ENCODE data around the gene ID1.
A peak's percentile ranks its signal among the peaks of the same experiment; 100 is the strongest.

ID1 gene, protein sequence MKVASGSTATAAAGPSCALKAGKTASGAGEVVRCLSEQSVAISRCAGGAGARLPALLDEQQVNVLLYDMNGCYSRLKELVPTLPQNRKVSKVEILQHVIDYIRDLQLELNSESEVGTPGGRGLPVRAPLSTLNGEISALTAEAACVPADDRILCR
- total RNA-seq: 1.7 to 2.9 (median 2.7) reads per million in 4 experiments

DNA sequence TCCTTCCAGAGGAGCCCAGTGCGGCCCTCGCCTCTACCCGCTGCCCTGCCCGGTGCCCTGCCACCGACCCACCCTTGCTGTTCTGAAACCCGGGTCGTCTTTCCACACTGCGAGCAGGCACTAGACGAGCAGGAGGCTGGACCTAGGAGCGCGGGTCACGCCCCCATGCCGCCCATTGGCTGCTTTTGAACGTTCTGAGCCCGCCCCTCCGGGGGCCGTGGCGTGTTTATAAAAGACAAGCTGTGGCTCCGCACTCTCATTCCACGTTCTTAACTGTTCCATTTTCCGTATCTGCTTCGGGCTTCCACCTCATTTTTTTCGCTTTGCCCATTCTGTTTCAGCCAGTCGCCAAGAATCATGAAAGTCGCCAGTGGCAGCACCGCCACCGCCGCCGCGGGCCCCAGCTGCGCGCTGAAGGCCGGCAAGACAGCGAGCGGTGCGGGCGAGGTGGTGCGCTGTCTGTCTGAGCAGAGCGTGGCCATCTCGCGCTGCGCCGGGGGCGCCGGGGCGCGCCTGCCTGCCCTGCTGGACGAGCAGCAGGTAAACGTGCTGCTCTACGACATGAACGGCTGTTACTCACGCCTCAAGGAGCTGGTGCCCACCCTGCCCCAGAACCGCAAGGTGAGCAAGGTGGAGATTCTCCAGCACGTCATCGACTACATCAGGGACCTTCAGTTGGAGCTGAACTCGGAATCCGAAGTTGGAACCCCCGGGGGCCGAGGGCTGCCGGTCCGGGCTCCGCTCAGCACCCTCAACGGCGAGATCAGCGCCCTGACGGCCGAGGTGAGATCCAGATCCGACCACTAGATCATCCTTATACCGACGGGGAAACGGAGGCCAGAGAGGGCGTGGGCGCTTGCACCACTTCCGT lies at the start of gene ID1:
Gene ID1 (plus strand): TSS at position 259 of the 871 bp plus-strand sequence. CDS start 99 bp downstream, at position 358.
- peak; percentile 83 for DNase-seq

DNA sequence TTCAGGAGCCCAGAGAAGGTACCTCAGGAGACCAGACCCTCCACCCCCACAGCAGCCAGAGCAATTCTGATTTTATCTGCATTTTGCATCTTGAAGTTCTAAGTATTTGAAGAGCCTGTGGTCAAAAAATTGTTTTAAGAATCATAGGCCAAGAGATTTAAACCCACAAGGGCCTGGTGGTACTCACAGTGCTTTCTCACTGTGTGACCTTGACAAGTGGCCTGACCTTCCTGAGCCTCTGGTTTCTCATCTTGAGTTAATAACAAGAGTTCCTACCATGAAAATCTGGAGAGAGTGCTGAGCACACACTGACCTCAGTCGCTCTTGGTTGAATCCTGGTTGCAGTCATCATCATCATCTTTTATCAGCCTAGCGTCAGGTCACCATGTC lies 45.4 kb upstream of the ID1 start:
- DNase-seq: no peak

DNA sequence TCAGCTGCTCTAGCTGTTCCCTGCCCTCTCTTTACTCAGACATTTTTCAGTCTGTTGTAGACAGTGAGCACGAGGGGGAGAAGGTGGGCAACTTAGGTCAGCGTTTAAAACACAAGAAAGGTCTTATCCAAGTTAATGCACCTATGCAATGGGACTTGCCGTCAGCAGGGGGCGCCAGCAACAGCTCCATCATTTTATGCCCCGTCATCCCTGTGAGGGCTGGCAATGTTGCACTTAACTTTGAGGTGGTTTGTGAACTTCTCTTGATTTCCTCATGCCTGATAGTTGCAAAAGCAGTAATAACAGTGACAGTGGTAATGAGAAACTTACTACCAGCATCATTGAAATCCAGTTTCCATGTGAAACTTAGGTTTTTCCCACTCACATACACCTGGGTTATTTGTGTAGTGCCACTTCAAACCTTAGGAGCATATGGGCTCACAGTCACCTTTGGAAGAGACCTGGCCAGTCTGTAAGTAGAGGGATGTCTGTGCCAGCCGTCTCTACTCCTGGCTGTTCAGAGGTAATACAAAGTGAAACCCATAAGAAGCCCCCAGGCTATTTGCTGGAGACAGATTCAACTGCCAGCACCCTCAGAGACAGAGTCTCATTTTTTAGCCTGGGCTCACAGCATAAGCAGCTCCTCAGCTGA lies 44.9 kb upstream of the ID1 start:
- DNase-seq: peak; percentile 59

DNA sequence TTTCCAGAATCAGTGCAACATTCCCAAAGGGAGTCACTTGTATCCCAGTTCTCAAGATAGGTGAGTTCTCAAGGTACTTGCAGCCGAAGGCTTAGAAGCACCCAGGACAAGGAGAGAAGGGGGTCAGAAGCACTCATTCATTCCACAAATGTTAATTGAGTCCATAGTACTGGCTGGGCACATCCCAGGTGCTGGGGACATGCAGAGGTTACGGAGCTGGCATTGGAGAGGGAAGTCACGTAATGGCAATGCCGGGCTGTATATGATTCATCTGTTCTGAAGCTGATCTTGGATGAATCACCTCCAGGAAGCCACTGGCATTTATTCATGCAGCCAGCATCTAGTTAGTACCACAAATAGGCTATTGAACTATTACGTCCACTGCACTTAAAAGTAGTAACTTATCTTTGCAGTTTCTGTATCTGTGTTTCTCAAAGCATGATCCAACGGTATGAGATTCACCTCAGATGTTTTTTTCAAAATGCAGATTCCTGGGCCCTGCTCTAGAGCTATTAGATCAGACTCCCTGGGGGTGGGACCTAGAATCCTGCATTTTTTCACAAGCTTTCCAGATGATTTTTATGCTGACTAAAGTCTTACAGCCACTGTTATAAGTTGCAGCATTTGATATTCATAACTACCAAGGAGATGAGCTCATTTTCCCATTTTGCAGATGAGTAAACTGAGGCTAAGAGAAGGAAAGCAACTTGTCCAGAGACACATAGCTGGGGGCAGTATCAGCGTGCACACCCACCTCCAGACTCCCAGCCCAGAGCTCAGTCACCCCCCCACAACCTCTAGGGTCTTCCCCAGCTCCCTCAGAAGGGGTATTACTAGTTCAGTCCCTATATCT lies 44.1 kb upstream of the ID1 start:
- no peak for DNase-seq

DNA sequence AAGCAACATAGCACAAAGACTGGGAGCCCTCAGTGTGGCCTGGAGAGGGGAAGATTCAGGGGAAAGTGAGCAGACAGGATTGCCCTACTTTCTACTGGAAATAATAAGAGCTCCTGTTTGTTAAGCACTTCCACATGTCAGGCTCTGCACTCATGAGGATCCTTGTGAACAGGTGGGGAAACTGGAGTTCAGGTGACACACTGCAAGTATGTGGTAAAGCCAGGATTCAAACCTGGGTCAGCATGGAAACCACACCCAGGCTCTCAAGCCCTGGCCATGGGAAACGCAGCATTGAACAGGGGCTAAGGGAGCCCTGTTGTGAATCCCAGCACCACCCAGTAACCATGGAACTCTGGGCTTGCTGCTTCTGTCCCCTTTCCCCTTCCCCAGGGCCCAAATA lies 42.8 kb upstream of the ID1 start:
- DNase-seq: no peak

DNA sequence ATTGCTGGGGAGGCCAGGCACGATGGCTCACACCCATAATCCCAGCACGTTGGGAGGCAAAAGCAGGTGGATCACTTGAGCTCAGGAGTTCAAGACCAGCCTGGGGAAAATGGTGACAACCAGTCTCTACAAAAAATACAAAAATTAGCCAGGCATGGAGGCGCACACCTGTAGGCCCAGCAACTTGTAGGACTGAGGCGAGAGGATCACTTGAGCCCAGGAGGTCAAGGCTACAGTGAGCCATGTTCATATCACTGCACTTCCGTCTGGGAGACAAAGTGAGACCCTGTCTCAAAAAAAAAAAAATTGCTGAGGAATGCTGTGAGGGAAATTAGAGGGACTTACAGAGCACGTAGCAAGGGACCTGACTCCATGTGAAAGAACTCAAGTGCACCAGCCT lies 40.8 kb upstream of the ID1 start:
- DNase-seq: no peak

DNA sequence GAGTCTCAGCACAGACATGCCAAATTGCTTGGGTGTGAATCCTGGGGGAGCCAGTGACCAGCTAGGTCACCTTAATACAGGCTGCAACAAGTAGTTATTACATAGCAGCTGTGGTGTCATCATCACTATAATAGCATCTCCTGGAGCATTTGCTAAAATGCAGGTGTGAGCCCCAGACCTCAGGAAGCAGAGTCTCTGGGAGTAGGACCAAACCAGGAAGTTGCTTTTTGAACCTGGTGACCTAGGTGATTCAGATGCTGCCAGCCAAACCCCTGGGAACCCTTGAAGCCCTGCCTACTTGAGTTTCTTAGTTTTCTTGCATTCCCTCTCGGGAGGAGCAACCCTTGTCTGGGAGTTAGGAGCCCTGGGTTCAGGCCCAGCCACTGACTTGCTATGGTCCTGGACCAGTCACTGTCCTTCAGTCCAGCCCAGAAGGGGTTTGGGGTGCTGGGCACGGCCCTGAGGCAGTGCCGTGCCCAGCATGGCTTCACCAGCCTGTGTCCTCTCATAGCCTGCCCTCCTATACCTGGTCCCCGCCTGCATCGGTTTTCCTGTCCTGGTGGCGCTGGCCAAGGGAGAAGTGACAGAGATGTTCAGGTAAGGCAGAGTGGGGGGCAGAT lies 39.3 kb upstream of the ID1 start:
- no peak for DNase-seq

DNA sequence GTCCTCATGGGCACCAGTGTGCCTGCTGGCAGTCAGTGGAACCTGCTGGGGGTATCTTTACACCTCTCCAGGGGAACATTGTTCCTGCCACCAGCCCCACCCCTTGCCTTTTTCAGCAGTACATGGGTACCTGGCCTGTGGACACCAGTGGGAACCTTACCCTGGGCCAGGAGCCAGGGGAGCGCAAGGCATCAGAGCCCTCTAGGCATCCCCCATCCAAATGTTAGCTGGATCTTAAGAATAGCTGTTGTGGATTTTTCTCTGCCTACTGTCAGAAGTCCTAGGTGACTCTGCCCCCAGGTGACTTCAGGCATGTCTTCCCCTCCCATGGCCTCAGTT lies 38.8 kb upstream of the ID1 start:
- no peak for DNase-seq

DNA sequence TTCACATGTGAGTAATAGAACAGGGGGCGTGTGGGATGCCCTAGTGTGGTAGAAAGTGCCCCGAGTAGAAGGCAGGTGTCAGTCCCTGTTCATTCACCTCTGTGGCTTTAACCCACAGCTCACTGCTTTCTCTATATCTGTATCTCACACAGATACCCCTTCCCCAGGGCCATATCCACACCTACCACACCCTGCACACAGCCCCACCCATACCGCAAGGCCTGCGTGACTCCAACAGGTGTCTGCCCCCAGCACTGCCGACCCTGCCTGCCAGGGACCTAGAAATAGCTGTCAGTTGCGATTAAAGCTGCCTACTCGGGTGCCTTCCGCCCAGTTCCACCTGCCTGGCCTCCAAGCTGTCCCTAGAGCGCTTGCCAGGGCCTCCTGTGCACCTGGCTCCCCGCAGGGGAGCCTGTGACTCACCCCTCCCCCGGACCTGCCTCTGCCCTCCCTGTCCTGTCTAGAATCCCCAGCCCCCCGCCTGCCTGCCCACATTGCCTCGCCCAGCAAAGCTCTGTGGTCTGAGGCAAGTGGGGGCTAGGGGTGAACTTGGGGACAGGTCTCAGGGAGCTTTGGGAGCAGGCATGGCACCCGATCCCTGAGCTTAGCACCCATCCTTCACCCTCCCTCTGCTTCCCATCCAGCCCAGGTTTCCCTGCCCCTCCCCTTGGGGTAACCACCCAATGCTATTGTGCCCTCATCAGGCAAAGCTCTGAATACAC lies 38.3 kb upstream of the ID1 start:
- DNase-seq: no peak

DNA sequence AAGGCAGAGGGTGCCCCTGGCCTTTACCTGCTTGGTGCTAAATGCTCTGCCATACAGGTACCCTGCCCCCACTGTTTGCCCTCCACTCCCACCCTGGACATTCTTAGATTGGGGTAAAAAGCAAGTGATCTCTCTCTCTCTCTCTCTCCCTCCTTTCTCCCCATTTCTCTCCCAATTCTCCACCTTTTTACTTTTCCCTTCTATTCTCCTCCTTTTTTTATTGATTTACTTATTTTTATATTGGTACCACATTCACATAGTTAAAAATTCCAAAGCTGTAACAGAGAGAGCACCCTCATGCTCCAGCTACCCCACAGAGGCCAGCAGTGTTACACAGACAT lies 37.7 kb upstream of the ID1 start:
- no peak for DNase-seq

DNA sequence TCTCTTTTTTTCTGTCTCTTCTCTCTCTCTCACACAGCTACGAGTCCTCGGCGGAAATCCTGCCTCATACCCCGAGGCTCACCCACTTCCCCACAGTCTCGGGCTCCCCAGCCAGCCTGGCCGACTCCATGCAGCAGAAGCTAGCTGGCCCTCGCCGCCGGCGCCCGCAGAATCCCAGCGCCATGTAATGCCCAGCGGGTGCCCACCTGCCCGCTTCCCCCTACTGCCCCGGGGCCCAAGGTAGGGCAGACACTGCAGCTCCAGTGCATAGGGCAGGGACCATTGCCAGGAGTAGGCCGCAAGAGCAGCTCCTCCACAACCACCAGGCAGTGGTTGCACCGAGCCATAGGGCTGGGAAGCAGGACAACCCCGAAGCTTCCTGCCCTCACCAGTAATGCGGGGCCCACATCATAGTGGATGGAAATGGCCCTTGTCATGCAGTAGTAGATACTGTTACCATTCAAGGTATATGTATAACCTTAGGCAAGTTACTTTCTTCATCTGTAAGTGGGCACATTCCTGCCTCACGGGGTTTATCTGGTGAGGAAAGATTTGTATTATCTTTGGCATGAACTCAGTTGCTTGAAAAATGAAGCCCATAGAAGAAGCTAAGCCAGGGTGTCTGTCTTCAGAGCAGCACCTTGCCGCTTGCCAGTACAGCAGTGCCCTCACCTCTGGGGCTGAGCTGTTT lies 36.9 kb upstream of the ID1 start:
- no peak for DNase-seq

DNA sequence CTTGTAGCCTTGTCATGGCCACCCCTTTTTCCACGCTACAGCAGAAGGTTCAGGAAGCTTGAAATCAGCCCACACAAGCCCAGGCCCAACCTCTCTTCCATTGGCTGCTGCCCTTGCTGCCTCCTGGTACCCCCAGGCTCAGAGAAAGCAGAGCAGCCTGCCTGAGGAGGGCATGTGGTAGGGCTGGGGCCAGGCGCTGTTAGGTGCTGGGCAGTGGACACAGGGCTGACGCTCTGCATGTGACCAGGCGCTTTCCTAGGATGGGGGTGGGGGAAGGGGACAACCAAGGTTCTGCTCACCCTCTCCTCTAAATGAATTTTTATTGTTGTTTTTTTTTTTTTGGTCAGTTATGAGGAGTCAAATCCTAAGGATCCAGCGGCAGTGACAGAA lies 36.3 kb upstream of the ID1 start:
- no peak for DNase-seq

DNA sequence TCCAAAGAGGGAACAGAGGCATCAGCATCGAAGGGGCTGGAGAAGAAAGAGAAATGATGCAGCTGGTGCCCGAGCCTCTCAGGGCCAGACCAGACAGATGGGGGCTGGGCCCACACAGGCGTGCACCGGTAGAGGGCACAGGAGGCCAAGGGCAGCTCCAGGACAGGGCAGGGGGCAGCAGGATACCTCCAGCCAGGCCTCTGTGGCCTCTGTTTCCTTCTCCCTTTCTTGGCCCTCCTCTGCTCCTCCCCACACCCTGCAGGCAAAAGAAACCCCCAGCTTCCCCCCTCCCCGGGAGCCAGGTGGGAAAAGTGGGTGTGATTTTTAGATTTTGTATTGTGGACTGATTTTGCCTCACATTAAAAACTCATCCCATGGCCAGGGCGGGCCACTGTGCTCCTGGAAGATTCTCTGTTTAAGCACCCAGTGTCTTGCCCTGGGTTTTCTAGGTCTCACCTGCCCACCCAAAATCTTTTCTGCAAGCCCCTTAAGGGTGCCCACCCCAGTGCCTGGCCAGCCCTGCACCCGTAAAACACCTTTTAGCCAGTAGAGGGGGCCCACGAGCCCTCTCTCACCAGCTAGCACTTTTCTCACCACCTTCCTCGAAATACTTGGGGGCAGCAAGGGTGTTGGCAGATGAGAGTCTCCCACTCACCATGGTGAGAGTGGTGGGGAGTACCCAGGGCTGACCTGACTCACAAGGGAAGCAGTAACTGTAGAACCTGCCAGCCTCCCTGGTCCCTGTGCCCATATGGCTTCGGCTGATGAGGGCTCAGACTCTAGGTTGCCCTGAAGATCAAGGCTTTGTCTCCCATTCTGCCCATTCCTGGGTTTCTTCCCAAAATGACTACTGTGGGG lies 35.7 kb upstream of the ID1 start:
- peak; percentile 48 for DNase-seq

DNA sequence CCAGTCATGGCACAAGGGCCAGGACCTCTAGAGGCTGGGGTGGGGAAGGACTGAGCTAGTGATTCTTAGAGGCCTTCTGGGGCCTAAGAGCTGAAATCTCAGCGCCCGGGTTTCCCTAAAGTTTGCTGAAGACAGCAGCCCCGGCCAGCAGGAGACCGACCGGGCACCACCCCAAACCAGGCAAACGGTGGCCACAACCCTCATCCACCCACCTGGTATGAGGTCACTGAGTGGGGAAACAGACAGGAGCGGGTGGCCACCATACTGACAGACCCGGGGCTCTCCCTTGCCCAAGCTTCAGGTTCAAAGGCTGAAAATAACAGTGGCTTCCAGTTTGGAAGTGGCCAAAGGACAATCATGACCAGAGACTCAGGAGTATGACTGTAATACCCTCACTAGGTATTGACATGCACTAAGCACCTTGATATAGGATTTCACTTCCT lies 35.0 kb upstream of the ID1 start:
- no peak for DNase-seq

DNA sequence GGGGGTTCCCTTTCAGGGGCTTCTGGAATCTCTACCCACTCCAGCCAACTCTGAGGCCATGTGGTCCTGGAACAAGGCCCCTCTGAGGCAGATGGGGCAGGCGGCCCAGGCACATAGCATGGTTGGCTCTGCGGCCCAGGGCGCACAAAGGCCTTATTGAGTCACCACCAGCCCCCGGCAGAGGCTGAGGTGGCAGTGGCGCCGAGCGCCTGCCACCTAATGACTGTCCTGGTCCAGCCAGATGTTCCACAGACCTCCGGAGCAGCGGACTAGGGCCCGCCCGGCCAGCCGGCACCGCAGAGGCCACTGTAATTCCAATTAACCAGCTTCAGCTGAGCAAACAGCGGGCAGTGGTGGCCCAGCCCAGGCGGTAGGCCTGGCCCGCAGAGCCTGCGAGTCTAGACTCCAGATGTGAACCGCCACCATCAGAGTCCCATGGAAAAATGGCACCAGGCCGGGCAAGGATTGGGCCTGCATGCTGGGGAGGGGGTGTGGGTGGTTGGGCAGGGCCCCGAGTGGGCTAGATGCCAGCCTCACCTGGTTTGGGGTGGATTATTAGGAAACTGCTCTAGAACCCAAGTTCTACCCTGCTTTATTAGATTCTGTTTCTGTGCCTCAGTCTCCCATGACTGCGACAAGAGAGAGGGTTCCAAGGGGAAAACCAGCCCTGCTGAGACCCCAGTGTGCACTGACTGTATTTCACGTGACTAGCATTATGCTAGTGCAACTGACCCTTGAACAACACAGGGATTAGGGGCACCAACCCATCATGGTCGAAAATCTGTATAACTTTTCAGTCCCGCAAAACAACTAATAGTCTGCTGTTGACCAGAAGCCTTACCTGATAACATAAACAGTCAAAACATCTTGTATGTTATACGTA lies 34.1 kb upstream of the ID1 start:
- no peak for DNase-seq

DNA sequence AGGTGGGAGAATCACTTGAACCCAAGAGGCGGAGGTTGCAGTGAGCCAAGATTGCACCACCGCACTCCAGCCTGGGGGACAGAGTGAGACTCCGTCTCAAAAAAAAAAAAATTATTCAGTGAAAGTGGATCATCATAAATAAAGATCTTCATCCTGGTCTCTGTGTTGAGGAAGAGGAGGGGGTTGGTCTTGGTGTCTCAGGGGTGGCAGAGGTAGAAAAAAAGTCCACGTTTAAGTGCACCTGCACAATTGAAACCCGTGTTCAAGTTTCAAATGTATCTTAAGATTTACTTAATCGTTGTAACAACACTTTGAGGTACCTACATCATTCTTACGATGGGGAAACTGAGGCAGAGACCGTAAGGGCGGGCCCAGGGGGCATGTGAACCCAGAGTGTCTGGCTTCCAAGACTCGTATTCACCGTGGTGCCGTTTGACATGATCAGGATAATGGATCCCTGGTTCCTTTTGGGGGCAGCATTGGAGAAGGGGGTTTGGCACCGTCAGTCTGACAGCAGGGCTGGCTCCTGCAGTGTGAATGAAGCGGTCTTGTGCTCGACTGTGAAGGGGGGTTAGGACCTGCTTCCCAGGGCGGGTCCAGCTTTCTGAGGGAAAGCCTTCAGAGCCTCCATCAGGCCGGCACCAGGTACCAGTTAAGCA lies 32.9 kb upstream of the ID1 start:
- no peak for DNase-seq

DNA sequence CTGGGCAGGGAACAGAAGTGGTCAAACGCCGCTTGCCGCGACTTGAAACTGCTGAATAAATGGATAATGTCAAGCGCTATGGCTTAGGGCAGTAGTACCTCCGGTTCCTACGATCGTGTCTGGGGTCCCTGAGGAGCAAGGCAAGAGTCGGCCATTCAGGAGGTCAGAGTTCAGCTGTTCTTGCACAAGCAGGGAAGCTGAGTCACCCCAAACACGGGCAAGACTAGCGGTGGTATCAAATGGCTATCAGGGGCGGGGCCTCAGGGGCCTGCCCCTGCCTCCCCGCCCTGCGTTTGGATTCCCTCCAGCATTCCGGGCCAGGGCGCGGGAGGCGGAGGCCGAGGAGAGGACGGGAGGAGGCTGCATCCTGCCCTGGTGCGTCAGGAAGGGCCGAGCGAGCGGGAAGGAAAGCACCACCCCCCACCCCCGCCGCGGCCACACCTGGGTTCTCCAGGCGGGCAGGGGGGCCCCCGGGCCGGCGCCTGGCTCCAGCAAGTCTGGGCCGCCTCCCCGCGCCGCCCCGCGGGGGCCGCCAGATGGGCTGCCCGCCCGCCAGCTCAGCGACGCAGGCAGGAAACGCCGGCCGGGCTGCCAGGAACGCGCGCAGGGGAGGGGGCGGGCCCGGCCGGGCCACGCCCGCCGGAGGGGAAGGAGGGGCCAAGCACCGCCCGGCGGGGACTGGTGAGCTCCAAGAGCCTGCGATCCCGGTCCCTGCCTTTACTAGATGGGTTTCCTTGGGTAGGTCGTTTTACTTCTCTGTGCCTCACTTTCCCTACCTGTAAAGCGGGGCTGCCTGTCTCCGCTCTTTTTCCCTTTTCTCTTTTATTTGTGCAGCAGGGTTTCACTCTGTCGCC lies 32.2 kb upstream of the ID1 start:
- DNase-seq: peak; percentile 78

Measured in effector CD8-positive, alpha-beta T cell (primary cell).